ENCODE data around the gene ANKS1A.
A peak's percentile ranks its signal among the peaks of the same experiment; 100 is the strongest.

Gene ANKS1A

GRCh38 chr6:35081426-35081851, 192.4 kb downstream of the ANKS1A start:
- H3K27ac ChIP-seq = no peak overlapping the region
- H3K27me3 ChIP-seq (replicated peaks) = no peaks in the 10 kb centered on the region
- DNase-seq = peak; percentile 46
- H3K36me3 ChIP-seq (replicated peaks) = peaks cover 7% of the 10 kb centered on the region
- H3K4me3 ChIP-seq (ENCODE audit: low read depth, low read length) = no peak overlapping the region
- TF ChIP-seq, protein P1, sequence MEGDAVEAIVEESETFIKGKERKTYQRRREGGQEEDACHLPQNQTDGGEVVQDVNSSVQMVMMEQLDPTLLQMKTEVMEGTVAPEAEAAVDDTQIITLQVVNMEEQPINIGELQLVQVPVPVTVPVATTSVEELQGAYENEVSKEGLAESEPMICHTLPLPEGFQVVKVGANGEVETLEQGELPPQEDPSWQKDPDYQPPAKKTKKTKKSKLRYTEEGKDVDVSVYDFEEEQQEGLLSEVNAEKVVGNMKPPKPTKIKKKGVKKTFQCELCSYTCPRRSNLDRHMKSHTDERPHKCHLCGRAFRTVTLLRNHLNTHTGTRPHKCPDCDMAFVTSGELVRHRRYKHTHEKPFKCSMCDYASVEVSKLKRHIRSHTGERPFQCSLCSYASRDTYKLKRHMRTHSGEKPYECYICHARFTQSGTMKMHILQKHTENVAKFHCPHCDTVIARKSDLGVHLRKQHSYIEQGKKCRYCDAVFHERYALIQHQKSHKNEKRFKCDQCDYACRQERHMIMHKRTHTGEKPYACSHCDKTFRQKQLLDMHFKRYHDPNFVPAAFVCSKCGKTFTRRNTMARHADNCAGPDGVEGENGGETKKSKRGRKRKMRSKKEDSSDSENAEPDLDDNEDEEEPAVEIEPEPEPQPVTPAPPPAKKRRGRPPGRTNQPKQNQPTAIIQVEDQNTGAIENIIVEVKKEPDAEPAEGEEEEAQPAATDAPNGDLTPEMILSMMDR (IDR thresholded peaks at IDR 0.05; ENCODE audit: low read depth, low read length, missing control alignments) = no peak
- in situ Hi-C loops (cut with HindIII; ENCODE audit: low pct_ligation_motif_present, low sequenced_read_pairs) = no loop called here

DNA sequence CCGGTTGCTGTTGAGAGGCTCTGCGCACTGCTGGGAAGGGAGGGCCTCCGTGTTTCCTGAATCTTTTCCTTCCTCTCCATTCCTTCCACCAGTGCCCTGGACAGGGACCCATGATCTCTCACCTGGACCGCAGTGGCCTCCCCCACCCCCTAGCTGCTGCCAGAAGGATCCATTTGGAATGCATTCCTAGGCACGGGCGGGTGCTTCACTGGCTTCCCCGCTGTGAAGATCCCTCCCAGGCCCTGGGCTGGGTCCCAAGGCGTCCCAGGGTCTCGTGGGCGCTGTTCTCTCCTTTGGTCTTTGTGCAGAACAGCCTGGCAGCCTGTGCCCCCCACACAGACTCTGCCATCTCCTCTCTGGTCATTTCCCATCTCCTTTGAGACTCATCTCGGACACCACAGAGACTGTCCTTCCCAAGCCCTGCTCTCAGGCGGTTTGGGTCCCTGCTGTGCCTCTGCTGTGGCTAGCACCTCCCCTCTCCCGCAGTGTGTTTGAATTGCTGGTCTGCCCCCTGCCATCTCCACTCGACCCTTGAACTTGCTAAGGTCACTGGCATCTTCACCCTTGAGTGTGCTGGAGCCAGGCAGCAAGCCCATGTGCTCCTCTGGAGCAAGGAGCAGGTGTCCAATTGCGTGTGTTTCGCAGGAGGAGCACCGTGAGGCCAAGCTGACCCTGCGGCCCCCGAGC, 193.1 kb downstream of the ANKS1A start:
- H3K27ac ChIP-seq = no peak overlapping the region
- H3K36me3 ChIP-seq (replicated peaks) = peaks cover 7% of the 10 kb centered on the region
- DNase-seq = no peak
- no peak overlapping the region for H3K4me3 ChIP-seq (ENCODE audit: low read depth, low read length)
- no peaks in the 10 kb centered on the region for H3K27me3 ChIP-seq (replicated peaks)
- TF ChIP-seq, protein P1 (IDR thresholded peaks at IDR 0.05; ENCODE audit: low read depth, low read length, missing control alignments) = no peak
- in situ Hi-C loops (cut with HindIII; ENCODE audit: low pct_ligation_motif_present, low sequenced_read_pairs) = no loop called here

DNA sequence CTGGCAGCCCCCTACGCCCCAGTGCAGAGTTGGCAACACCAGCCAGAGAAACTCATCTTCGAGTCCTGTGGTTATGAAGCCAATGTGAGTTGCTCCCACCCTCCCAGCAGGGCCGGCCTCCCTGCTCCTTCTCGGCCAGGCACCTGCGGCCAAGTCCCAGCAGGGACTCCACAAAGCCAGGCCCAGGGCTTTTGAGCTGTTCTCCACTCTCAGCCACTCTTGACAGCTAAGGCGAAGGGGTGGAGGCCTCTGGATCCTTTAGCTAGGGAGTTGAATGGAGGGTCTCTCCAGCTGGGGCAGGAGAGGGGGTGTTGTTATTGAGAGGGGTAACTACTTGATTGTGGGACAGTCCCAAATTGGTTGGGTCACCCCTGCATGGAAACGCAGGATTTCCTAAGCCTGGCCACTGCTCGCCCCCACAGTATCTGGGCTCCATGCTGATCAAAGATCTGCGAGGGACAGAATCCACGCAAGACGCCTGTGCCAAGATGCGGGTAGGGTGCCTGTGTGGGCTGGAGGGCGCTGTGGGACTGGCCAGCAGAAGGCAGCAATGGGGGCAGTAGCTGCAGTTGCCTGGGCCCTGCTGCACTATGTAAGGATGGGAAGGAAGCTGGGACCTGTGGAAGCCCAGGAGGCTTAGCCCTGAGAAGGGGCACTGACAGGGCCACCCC, 193.8 kb downstream of the ANKS1A start:
- TF ChIP-seq, protein P1 (IDR thresholded peaks at IDR 0.05; ENCODE audit: low read depth, low read length, missing control alignments) = no peak
- in situ Hi-C loops (cut with HindIII; ENCODE audit: low pct_ligation_motif_present, low sequenced_read_pairs) = no loop called here
- peaks cover 7% of the 10 kb centered on the region for H3K36me3 ChIP-seq (replicated peaks)

GRCh38 chr6:35083507-35083906, 194.5 kb downstream of the ANKS1A start:
- Histone ChIP-seq H3K36me3 (replicated peaks) (peaks cover 7% of the 10 kb centered on the region), H3K27ac (no peak overlapping the region), H3K27me3 (replicated peaks) (no peaks in the 10 kb centered on the region), H3K4me3 (ENCODE audit: low read depth, low read length) (no peak overlapping the region)
- no peak for DNase-seq
- in situ Hi-C loops (cut with HindIII; ENCODE audit: low pct_ligation_motif_present, low sequenced_read_pairs) = no loop called here
- TF ChIP-seq, protein P1 (IDR thresholded peaks at IDR 0.05; ENCODE audit: low read depth, low read length, missing control alignments) = no peak

More for the DNA sequence above, 193.8 kb downstream of the ANKS1A start:
- Histone ChIP-seq H3K27ac (no peak overlapping the region), H3K27me3 (replicated peaks) (no peaks in the 10 kb centered on the region), H3K4me3 (ENCODE audit: low read depth, low read length) (no peak overlapping the region)
- no peak for DNase-seq

- no peak overlapping the region for H3K27ac ChIP-seq
- H3K4me3 ChIP-seq (ENCODE audit: low read depth, low read length) = no peak overlapping the region
- no peak for DNase-seq
- in situ Hi-C loops (cut with HindIII; ENCODE audit: low pct_ligation_motif_present, low sequenced_read_pairs) = no loop called here
- TF ChIP-seq, protein P1 (IDR thresholded peaks at IDR 0.05; ENCODE audit: low read depth, low read length, missing control alignments) = no peak
- H3K36me3 ChIP-seq (replicated peaks) = peaks cover 7% of the 10 kb centered on the region
- no peaks in the 10 kb centered on the region for H3K27me3 ChIP-seq (replicated peaks)
These were observed 195.0 kb downstream of the ANKS1A start for GRCh38 chr6:35084041-35084491.

All from brain microvascular endothelial cell (primary cell).